GM12878 (cell line): ENCODE data around the gene DCTN4. TPM values are rescaled to one million over a fixed set of nuclear protein-coding genes. Genes with fewer than 3 reads are reported as not detected.
A peak's percentile ranks its signal among the peaks of the same experiment; 100 is the strongest.

Source experiments
- CBFB ChIP-seq: IDR thresholded peaks from 2 replicates; pipeline ENCODE4 v1.6.1; 2016; ENCODE audit warnings: antibody characterized with exemption, low read depth
- polyA plus RNA-seq, 11 experiments: library from polyadenylated mRNA; depleted of rRNA in 4 of 11; unstranded in 6 of 11; stranded (reverse) in 5 of 11; fragments of >200 nt; fragmentation: Nextera tagmentation in 4 of 11; fragmentation: Illumina TruSeq in 1 of 11; extraction: Ambion mirVana in 4 of 11; extraction: Trizol in 1 of 11; gene quantifications; 1 replicate in 1 of 11; 2 replicates in 10 of 11; pipeline versions ENCODE4 v1.2.1 to v1.2.3, GENCODE V29; 2011 to 2016; ENCODE audit warnings: inconsistent platforms in 2 of 11, missing spikeins in 2 of 11, low read depth in 1 of 11
- total RNA-seq, 4 experiments: library from RNA; depleted of rRNA in 3 of 4; stranded (reverse); fragments of >200 nt in 3 of 4; fragmentation: Illumina TruSeq in 1 of 4; extraction: Trizol in 1 of 4; gene quantifications; 2 replicates each; pipeline versions ENCODE4 v1.2.1 to v1.2.3, GENCODE V29; 2013 to 2021
- TF ChIP-seq, protein P1 (sequence below): fragments of 450-650 bp; formaldehyde crosslinking; IDR thresholded peaks from 2 replicates; pipeline ENCODE4 v1.5.0; 2022; ENCODE audit warnings: mild to moderate bottlenecking, missing genetic modification characterization
- TF ChIP-seq, protein P2 (sequence below): fragments of 450-650 bp; IDR thresholded peaks from 2 replicates; pipeline ENCODE4 v1.6.1; 2018; ENCODE audit warnings: mild to moderate bottlenecking, low read depth, moderate library complexity; ENCODE audit not compliant: partially characterized antibody
- TF ChIP-seq, protein P3 (sequence below): fragments of 150-350 bp; IDR thresholded peaks from 2 replicates; pipeline ENCODE4 v1.6.1; 2016; ENCODE audit warnings: low read depth, low read length

Gene DCTN4
- total and polyA plus RNA-seq, 10 of the 15 experiments (the other 5 are each of a cell fraction or from before 2014, with no cell fraction given) = 7.6 to 27.8 (median 18.0) TPM

DNA sequence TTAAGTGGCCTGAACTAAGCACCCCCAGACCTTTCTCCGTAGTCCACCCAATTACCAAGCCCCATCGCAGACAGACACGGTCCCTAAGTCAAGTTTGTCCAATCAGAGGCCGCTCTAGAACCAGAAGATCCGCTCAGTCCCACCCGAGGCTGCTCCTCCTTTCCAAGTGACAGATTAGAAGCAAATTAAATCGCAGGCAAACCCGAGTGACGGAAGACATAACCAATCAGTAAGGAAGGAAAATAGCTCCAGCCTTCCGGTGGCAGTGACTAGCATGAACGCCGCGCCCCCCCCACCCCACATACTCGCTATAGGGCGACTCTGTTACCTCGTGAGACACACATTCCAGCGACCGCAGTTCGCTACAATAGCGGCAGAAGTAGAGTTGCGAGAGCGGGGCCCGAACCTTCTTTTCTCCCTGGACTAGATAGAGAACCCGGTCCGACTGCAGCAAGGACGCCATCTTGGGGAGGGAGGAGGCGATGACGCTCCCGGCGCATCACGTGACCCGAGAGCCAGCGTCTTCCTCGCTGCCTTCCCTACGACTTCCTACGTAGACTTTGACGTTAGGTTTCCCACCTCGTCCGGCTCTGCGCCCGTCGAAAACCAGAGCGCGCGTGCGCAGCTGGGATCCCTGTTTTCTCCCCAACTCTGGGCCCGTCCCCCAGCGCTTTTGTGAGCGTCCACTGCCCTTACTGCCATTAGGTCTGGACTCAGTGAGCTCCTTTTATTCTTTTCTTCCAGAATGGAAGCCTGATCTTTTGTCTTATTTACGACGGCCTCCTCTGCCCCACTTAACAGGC lies at the start of gene DCTN4 (continued):
- TF ChIP-seq, protein P1, sequence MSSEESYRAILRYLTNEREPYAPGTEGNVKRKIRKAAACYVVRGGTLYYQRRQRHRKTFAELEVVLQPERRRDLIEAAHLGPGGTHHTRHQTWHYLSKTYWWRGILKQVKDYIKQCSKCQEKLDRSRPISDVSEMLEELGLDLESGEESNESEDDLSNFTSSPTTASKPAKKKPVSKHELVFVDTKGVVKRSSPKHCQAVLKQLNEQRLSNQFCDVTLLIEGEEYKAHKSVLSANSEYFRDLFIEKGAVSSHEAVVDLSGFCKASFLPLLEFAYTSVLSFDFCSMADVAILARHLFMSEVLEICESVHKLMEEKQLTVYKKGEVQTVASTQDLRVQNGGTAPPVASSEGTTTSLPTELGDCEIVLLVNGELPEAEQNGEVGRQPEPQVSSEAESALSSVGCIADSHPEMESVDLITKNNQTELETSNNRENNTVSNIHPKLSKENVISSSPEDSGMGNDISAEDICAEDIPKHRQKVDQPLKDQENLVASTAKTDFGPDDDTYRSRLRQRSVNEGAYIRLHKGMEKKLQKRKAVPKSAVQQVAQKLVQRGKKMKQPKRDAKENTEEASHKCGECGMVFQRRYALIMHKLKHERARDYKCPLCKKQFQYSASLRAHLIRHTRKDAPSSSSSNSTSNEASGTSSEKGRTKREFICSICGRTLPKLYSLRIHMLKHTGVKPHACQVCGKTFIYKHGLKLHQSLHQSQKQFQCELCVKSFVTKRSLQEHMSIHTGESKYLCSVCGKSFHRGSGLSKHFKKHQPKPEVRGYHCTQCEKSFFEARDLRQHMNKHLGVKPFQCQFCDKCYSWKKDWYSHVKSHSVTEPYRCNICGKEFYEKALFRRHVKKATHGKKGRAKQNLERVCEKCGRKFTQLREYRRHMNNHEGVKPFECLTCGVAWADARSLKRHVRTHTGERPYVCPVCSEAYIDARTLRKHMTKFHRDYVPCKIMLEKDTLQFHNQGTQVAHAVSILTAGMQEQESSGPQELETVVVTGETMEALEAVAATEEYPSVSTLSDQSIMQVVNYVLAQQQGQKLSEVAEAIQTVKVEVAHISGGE (CRISPR knock-in tag) = peak; percentile 64
- peak; percentile 41; the same call in 1 of the 2 replicates for TF ChIP-seq CBFB
- TF ChIP-seq, protein P2, sequence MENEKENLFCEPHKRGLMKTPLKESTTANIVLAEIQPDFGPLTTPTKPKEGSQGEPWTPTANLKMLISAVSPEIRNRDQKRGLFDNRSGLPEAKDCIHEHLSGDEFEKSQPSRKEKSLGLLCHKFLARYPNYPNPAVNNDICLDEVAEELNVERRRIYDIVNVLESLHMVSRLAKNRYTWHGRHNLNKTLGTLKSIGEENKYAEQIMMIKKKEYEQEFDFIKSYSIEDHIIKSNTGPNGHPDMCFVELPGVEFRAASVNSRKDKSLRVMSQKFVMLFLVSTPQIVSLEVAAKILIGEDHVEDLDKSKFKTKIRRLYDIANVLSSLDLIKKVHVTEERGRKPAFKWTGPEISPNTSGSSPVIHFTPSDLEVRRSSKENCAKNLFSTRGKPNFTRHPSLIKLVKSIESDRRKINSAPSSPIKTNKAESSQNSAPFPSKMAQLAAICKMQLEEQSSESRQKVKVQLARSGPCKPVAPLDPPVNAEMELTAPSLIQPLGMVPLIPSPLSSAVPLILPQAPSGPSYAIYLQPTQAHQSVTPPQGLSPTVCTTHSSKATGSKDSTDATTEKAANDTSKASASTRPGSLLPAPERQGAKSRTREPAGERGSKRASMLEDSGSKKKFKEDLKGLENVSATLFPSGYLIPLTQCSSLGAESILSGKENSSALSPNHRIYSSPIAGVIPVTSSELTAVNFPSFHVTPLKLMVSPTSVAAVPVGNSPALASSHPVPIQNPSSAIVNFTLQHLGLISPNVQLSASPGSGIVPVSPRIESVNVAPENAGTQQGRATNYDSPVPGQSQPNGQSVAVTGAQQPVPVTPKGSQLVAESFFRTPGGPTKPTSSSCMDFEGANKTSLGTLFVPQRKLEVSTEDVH = peak; percentile 63
- TF ChIP-seq, protein P3, sequence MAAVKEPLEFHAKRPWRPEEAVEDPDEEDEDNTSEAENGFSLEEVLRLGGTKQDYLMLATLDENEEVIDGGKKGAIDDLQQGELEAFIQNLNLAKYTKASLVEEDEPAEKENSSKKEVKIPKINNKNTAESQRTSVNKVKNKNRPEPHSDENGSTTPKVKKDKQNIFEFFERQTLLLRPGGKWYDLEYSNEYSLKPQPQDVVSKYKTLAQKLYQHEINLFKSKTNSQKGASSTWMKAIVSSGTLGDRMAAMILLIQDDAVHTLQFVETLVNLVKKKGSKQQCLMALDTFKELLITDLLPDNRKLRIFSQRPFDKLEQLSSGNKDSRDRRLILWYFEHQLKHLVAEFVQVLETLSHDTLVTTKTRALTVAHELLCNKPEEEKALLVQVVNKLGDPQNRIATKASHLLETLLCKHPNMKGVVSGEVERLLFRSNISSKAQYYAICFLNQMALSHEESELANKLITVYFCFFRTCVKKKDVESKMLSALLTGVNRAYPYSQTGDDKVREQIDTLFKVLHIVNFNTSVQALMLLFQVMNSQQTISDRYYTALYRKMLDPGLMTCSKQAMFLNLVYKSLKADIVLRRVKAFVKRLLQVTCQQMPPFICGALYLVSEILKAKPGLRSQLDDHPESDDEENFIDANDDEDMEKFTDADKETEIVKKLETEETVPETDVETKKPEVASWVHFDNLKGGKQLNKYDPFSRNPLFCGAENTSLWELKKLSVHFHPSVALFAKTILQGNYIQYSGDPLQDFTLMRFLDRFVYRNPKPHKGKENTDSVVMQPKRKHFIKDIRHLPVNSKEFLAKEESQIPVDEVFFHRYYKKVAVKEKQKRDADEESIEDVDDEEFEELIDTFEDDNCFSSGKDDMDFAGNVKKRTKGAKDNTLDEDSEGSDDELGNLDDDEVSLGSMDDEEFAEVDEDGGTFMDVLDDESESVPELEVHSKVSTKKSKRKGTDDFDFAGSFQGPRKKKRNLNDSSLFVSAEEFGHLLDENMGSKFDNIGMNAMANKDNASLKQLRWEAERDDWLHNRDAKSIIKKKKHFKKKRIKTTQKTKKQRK = peak; percentile 95
